Stimulated activated CD8-positive, alpha-beta memory T cell treated with anti-CD3 and anti-CD28 coated beads, Interleukin-4, amount 100 ng/mL, for 4 hours (primary cell): ENCODE measurements around the gene PIGN.
"Not testable (repeated sequence)": the region's sequence is repeated elsewhere in the genome, so short reads cannot be mapped to it uniquely, and the experiment has no call there.

ENCODE experiments used
- DNase-seq, 2 donors: peaks; one replicate each; pipeline ENCODE4 v3.0.0-alpha.2; 2020; ENCODE audit warnings: low read depth in 2 of 2, low spot score in 1 of 2

The PIGN gene

DNA sequence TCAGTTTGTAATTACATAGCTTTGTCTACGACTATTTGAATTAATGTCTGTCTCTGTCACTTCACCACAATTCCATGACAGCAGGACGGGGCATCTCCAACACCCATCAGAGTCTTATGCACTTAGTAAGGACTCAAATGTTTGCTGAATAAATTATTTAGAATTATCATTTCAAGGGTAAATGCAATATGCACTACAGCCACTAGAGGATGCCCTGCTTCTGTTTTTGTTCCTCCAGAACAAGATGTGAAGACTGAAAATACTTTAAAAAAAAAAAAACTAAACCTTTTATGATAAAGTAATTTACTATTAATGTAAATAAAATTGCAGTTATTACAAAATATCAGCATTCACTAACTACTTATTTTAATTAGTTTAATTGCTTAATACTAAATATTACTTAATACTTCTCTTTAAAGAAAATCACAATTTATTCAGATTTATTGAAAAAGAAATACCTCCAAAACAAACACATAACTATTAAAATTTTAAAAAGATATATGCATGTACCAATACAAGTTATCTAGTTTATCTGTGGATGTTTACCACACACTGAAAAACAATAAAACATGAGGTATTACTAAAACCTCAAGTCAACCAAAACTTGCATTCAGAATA, 3.2 kb downstream of the PIGN start:
- DNase-seq, result no peak

DNA sequence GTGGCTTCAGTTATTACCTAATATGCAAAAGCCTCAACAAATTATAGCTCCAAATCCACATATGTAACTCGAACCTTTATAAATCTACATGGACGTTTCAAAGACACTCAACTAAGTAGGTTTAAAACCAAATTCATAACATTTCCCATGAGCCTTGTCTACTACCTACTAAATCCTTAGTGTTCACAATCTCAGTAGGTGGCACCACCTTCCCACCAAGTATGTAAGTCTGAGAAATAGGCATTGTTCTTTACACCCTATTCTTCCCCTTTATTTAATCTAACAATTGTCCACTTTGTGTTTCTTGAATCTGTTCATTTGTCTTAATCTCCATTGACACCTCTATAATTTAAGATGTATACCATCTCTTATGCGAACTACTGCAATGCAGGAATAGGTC, 4.6 kb downstream of the PIGN start:
- no peak for DNase-seq

DNA sequence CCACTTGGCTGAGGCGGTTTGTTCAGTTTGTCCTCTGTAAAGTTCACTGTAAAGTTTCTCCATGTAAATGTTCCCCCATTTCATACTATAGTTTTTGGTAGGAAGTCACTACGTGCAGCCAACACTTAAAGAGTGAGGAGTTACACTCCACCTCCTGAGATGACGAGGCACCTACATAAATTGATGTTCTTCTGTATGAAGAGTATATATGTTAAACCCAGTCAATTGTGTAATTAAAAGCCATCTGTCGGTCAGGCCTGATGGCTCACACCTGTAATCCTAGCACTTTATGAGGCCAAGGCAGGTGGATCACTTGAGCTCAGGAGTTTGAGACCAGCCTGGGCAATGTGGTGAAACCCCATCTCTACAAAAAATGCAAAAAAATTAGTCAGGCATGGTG, 7.6 kb downstream of the PIGN start:
- no peak for DNase-seq

DNA sequence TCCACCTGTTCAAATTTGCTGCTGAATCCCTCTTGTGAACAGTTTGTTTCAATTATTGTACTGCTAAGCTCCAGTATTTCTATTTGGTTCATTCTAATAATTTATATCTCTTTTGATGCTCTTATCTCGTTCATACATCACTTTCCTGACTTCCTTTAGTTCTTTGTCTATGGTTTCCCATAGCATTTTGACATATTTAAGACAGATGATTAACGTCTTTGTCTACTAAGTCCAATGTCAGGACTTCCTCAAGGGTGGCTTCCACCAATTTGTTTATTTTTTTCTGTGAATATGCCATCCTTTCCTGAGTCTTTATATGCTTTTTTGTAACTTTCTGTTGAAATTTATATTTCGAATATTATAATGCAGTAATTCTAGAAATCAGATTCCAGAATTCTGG, 9.6 kb downstream of the PIGN start:
- no peak for DNase-seq

DNA sequence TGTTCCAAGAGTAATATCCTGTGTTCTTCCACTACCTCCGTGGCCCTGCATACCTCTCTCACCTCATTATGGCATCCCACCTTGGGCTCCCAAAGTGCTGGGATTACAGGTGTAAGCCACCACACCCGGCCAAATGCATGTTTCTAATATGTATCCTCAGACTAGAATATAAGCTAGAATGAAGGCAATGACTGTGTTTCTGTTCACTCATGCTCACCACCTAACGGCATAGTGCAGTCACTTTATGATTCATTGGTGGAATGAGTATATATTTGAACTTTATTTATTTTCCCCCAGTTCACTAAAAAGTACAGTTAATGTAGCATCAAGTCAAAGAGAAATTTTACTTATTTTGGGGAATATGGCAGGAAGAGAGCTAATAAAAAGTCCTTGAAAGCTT, 11.3 kb downstream of the PIGN start:
- no peak for DNase-seq

DNA sequence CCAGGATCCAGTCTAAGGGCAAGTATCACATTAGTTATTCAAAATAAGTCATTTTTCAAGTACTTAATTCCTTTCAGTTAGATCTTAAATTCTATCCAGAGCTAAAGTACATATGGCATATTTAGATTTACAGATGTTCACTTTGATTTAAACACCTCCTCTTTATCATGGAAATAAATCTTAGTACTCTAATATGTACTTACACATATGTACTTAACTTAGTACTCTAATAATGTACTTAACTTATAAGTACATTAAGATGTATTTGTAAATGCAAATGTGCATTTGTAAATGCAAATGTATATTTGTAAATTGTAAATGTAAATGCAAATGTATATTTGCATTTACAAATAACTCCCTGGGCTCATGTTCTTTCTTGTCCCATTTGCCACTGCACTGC, 14.6 kb downstream of the PIGN start:
- DNase-seq, result no peak

DNA sequence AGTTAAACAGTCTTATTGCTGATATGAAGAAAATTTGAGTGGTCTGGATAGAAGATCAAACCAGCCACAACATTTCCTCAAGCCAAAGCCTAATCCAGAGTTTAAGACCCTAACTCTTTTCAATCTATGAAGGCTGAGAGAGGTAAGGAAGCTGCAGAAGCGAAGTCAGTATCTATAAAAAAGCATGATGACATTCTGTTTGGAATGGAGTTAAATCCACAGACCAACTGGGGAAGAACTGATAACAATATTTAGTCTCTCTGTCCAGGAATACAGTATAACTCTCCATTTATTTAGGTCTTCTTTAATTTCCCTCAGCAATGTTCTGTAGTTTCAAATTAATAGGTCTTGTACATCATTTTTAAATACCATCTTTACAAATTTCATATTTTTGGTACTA, 16.0 kb downstream of the PIGN start:
- no peak for DNase-seq

DNA sequence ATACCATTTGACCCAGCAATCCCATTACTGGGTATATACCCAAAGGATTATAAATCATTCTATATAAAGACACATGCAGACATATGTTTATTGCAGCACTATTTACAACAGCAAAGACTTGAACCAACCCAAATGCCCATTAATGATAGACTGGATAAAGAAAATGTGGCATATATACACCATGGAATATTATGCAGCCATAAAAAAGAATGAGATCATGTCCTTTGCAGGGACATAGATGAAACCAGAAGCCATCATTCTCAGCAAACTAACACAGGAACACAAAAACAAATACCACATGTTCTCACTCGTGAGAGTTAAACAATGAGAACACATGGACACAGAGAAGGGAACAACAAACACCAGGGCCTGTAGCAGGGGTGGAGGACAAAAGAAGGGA, 20.3 kb downstream of the PIGN start:
- not testable (repeated sequence) for DNase-seq

DNA sequence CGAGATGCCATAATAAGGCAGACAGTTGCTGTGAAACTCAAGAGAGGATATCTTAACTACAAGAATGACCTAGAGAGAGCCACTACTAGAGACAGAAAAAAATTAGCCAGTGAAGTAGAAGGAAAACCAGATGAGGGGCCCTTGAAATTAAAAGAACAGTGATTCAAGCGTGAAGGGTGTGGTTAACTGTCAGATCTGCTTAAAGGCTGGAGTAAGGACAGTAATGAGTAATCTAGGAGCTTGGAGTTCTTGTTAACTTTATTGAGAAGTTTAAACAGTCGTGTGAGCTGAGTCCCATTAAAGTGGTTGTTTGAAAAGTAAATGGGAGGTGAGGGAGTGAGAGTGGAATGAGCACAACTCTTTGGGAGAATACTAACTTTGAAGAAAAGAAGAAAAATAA, 21.3 kb downstream of the PIGN start:
- DNase-seq, result no peak

DNA sequence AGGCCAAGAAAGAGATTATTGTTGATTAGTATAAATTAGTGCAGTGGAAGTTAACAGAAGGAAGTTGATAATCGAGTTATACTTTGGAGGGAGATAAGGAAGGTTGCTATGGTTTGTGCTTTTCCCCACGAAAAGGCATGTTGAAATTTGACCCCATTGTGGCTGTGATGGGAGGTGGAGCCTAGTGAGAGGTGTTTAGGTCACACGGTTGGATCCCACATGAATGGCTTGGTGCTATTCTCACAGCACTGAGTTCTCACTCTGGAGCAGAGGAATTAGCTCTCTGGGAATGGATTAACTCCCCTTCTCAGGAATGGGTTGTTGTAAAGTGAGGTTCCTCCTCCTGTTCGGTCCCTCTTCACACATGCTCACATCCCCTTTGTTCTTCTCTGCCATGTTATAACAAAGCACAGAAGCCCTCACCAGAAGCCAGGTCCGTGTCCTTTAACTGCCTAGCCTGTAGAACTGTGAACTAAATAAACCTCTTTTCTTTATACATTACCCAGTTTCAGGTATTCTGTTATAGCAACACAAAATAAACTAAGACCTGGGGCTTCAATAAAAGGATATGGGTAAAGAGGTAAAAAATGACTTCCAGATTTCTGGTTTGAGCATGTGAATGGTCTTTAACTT, 21.9 kb downstream of the PIGN start:
- DNase-seq, result no peak

DNA sequence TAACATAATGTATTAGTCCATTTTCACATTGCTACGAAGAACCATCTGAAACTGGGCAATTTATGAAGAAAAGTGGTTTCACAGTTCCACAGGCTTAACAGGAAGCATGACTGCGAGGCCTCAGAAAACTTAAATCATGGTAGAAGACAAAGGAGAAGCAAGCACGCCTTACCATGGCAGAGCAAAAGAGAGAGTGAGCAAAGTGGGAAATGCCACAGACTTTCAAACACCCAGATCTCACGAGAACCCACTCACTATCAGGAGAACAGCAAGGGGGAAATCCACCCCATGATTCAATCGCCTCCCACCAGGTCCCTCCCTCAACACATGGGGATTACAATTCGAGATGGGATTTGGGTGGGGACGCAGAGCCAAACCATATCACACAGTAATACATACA, 22.5 kb downstream of the PIGN start:
- DNase-seq, result no peak

DNA sequence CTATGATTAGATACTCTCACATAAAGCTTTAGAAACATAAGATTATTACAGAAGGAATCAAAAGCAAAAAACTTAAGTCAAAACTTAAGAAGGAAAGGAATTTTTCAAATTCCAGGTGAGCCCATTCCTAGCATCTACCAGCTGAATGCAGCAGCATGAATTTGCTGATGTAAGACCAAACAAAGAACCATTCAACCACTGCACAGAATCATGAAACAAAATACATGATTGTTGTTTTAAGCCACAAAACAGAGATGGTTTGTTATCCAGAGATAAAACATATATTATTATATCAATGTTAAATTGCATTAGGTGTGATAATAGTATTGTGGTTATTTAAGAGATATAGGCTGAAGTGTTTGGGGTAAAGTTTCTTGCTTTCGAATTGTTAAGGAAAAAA, 29.0 kb downstream of the PIGN start:
- DNase-seq, result no peak

DNA sequence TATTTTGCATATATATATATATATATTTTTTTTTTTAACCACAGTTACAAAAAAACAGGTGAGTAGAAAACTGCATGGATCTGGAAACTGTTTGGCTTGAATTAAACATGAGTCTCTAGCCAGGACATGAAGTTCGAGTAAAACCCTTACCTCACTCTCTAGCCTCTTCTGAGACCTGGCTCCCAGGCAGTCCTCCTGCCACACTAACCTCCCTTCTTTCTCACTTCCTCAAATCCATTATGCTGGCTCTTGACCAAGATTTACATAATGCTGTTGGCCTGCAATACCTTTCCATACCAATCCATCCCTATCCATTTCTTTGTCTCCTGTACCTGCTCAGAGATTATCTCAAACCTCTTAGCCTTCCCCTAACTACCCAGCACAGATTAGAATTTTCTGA, 34.0 kb downstream of the PIGN start:
- no peak for DNase-seq

DNA sequence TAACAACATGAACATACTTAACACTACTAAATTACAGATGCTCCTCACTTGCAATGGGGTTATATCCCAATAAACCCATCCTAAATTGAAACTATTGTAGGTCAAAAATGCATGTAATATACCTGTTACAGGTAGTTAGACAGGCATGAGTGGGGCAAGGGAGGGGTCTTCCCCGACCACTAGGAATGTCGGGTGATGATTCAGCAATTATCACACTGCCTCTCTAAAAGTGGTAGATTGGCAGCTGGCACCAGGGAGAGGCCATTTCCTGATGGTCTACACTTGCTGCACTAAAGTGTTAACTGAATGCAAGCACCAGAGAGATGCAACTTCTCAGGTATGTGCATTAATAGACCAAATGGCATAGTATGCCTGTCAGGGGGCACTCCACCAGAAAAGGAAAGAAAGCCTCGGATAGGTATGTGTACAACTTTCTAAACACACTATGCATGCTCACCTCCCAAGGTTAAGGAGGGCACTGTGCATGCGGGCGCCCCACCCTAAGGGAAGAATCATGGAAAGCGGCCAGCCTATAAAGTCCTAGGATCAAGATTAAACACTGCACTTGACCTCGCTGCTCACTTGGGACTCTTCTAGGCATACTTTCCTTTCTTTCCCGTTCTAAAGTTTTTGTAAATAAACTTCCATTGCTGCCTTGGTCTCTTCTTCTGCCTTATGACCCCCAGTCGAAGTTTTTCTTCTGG, 35.6 kb downstream of the PIGN start:
- no peak for DNase-seq

DNA sequence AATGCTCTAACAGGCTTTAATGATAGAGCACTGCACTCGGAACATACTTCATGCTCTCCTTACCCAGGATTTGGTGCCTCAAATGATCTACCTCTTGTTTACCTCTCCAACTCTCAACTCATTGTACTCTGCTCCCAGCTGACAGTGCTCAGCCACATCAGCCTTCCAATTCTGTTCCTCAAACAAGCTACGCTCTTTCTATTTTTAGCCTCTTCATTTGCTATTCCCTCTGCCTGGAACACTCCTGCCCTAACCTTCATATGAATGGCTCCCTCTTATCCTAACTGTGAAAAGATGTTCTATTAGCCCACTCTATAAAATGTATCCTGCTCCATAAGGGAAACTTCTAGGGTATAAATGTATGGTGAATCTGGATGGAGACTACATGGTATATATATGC, 42.5 kb downstream of the PIGN start:
- no peak for DNase-seq

DNA sequence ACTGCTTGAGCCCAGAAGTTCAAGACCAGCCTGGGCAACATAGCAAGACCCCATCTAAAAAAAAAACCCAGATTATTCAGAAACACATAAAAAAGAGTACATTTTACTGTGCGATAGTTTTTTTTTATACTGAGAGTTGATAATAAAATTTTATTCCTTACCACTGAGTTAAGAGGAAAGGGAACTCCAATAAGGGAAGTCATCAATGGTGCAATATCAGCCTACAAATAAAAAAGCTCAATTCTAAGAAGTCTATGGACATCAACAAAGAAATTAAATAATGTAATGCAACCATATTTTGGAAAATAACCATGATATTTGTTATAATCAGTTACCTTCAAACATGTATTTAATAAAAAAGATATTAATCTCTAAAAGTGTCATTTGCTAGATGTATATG, 46.6 kb downstream of the PIGN start:
- DNase-seq, result no peak

DNA sequence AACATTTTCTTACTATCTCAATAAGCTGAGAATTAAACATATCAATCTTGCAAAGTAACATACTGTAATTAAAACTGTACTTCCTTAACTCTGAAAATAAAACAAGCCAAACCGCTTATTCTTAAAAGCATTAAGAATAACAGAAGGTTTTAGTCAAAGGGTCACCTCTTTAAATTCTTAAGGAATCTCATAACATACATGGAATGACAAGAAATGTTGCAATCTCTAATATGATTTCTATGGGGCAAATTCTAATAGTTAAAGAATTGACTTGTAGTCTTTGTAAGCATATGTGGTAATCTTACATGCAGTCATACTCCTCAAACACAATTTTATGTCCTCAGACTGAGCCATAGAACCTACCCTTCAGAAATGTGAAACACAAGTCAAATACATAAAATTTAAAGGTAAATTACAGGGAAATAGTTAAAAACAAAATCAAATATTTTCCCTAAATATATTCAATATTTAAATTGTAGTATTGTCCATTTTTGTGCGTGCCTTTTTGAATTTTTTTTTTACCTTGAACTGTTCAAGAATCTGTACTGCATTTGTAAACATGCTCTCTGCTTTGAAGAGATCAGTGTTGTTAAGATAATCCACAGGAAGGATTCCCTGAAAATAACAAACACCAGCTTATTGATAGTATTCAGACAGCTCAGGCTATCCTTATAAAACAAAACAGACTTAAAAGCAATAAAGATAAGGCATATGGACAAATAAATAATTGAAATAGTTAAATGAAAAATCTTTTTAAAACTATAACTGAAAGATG, 48.2 kb downstream of the PIGN start:
- DNase-seq, result no peak

DNA sequence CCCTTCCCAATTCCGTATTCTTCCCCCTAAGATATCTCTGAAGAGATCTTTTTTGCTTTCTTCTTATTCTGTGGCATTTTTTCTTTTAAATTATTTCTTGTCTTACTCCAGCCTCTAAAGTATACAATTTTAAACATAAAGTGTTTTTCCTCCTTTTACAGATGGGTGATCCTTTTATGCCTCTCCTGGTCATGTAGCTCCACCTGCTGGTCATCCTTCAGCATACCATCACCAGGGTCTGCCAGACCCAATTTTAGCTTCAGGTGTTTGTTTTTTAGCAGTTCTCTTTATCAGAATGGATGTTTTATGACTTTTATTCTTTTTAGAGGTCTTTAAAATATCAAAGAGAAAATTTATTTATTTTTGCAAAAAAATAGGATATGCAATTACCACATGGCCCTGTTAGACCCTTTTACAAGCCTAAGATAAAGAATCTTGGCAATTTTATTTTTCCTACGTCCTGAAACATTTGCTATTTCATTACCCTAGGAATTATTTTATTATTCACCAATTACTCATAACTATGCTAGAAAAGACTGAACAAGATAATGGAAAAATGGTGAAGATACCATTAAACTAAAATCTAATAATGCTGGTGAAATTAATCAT, 55.5 kb downstream of the PIGN start:
- peak; percentile 17 to 19 for DNase-seq

DNA sequence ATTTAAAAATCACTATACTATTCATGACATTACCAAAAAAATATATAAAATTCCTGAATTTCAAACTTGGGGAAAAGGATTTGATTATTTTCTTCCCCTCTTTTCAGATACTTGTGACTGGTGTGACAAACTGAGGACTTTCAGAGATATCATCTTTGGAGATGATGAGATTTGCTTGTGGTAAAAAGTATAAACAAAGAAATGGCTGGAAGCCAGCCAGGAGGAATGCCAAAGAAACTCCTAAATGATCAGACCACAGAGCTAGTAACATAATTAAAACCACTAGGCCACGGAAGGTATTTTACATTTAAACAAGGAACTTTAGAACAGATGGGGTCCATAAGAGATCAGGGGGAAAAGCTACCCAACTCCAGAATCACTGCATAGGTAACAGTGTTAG, 58.7 kb downstream of the PIGN start:
- no peak for DNase-seq

DNA sequence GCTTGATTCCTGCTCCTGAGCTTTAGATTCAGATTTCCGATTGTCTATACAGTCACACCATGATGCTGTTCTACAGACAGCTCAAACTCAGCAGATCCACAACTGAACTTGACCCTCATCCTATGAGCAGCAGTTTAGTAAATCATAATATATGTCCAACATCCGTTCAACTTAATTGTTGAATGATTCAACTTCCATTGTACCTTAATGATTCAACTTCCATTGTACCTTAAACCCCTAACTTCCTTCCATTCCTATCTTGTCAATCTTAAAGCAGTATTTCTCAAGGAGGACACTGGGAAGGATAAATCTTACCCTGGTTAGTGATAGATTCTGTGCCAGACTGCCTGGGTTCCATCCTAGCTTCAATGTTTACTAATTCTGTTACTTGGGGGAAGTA, 60.1 kb downstream of the PIGN start:
- DNase-seq, result no peak

DNA sequence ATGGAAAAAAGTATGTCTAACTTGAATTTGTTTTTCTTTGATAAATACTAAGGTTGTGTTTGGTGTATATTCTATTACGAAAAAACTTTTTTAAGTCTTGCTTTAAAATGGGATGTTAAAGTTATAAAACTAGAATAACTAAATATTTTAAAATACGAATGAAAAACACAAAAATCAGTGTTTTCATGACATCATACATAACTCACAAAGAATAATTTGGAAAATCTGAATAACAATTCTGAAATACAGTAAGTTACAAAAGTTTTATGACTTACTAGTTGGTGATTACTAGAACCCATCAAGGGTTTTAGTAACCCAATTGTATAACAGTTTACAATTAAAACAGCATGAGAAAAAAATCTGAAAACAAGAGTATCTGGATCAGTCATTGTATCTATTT, 61.2 kb downstream of the PIGN start:
- DNase-seq, result no peak

DNA sequence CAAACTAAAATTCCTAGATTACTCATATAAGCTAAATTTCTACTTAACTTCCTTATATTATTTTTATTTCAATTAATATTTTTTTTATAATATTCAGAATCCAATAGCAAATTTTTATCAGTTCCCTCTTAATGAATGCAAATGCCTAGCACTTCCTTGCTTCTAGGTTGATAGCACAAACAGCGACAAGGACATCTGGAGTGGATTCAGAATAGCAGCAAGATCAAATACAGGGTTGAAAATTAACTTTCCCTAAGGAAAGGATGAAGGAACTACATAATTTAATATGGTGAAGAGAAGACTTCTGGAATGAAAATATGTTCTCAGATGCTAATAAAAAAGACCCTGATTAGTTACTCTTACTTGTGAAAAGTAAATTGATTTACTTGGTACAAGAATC, 64.5 kb downstream of the PIGN start:
- no peak for DNase-seq
